ENCODE measurements around the gene ACO1. TPM values are rescaled to one million over a fixed set of nuclear protein-coding genes. Genes with fewer than 3 reads are reported as not detected.

ACO1 gene
- total RNA-seq, 4 donors from 2014 or later: 10.0 to 39.5 (median 24.9) TPM

DNA sequence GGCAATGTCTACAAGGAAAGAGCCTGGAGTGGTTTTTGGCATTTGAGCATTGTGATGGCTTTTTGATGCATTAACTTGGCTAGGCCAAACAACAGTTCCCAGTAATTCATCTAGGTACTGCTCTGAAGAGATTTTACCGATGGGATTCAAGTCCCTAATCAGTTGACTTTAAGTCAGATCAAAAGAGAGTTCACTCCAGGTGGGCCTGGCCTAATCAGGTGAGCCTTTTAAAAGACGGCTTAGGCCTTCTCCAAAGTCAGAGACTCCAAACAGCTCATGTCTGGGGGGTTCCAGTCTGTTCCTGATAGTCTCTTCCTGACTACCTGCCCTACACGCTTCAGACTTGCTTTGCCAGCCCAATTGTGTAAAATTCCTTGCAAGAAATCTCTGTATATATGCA is 87.9 kb downstream of the ACO1 start:
- H3K4me1 ChIP-seq: no peaks in the 10 kb centered on the region
- H3K9me3 ChIP-seq: no peaks in the 10 kb centered on the region
- no peak for DNase-seq
- intact Hi-C loops (cut with DNase I; ENCODE audit: low total_unique reads): no loop called here
- H3K4me3 ChIP-seq: no peak overlapping the region
- no peaks in the 10 kb centered on the region for H3K27me3 ChIP-seq
- TF ChIP-seq POLR2A (IDR thresholded peaks at IDR 0.05): no peak
- H3K36me3 ChIP-seq: no peaks in the 10 kb centered on the region
- H3K27ac ChIP-seq: no peak overlapping the region

DNA sequence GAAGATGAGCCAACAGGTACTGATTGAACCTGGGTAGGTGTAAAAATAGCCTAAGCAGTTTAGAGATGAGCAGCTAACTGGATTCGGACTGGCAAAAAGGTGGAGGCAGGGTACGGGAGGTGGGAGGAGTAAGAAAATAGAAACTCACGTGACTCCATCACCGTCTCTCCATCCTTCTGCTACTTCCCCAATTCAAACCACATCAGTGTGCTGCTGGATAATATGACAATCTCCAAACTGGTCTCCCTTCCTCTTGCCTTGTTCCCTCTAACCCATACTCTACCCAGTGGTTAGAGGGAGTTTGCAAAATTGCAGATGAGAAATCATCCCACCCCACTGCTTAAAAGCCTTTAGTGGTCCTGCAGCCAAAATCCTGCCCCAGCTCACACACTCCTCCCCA is 98.9 kb downstream of the ACO1 start:
- intact Hi-C loops (cut with DNase I; ENCODE audit: low total_unique reads): no loop called here
- no peaks in the 10 kb centered on the region for H3K36me3 ChIP-seq
- no peak overlapping the region for H3K27ac ChIP-seq
- H3K9me3 ChIP-seq: no peaks in the 10 kb centered on the region
- H3K27me3 ChIP-seq: no peaks in the 10 kb centered on the region
- no peak for DNase-seq
- TF ChIP-seq POLR2A (IDR thresholded peaks at IDR 0.05): no peak
- TF ChIP-seq, protein P1, sequence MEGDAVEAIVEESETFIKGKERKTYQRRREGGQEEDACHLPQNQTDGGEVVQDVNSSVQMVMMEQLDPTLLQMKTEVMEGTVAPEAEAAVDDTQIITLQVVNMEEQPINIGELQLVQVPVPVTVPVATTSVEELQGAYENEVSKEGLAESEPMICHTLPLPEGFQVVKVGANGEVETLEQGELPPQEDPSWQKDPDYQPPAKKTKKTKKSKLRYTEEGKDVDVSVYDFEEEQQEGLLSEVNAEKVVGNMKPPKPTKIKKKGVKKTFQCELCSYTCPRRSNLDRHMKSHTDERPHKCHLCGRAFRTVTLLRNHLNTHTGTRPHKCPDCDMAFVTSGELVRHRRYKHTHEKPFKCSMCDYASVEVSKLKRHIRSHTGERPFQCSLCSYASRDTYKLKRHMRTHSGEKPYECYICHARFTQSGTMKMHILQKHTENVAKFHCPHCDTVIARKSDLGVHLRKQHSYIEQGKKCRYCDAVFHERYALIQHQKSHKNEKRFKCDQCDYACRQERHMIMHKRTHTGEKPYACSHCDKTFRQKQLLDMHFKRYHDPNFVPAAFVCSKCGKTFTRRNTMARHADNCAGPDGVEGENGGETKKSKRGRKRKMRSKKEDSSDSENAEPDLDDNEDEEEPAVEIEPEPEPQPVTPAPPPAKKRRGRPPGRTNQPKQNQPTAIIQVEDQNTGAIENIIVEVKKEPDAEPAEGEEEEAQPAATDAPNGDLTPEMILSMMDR (IDR thresholded peaks at IDR 0.05): no peak
- no peak overlapping the region for H3K4me3 ChIP-seq
- H3K4me1 ChIP-seq: no peaks in the 10 kb centered on the region

DNA sequence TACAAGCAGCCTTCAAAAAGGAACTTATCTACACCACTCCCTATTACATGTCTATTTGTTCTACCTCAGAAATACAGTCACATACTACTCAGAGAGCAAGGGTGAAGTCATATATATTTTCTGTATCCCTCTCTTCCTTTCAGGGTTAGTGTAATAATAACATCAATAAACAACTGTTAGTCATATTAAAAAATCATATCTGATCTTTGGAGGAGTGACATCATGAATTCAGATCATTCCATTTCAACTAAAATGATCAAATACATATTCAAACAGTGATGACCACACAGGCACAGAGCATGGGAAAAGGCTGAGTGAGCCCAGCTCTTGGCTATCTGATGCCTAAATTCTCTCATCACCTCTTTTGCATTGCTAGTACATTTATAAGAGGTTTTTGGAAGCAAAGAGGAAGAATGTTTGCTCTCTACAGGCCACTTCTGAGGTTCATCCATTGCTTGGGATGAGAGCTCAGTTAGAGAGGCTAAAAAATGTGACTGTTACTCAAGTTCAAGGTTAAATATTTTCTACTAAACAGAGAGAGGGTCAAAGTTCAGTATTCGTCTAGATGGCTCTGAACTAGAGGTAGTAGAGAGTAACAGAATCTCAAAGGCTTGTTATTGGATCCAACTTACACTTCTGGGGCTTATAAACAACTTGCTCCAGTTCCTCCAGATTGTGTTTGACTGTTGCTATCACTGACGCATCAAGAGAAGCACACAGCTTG is 102.6 kb downstream of the ACO1 start:
- no peak for DNase-seq
- H3K27ac ChIP-seq: no peak overlapping the region
- no peak overlapping the region for H3K4me3 ChIP-seq
- no peaks in the 10 kb centered on the region for H3K9me3 ChIP-seq
- no peaks in the 10 kb centered on the region for H3K27me3 ChIP-seq
- no peaks in the 10 kb centered on the region for H3K4me1 ChIP-seq
- intact Hi-C loops (cut with DNase I; ENCODE audit: low total_unique reads): no loop called here
- no peak for TF ChIP-seq POLR2A (IDR thresholded peaks at IDR 0.05)
- TF ChIP-seq, protein P1 (IDR thresholded peaks at IDR 0.05): no peak
- no peaks in the 10 kb centered on the region for H3K36me3 ChIP-seq

DNA sequence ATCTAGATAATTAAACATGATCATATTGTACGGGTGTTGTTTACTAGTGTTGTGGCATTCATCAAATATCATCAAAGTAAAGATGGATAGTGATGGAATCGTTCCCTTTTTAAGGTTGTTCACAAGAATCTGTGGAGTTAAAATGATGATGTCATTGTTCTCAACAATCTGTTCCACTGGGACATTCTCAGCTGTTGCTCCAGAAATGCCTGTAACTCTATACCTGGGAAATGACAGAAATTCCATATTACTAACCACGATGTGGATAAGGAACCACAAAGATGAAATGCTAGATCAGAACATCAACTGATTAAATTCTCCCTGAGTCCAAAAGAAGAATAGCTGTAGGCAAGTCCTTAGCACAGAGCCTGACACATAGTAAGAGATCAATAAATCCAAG is 103.5 kb downstream of the ACO1 start:
- intact Hi-C loops (cut with DNase I; ENCODE audit: low total_unique reads): no loop called here
- Histone ChIP-seq H3K4me1 (no peaks in the 10 kb centered on the region), H3K9me3 (no peaks in the 10 kb centered on the region), H3K36me3 (no peaks in the 10 kb centered on the region), H3K27me3 (no peaks in the 10 kb centered on the region), H3K4me3 (no peak overlapping the region), H3K27ac (no peak overlapping the region)
- DNase-seq: no peak
- TF ChIP-seq, protein P1 (IDR thresholded peaks at IDR 0.05): no peak
- no peak for TF ChIP-seq POLR2A (IDR thresholded peaks at IDR 0.05)

DNA sequence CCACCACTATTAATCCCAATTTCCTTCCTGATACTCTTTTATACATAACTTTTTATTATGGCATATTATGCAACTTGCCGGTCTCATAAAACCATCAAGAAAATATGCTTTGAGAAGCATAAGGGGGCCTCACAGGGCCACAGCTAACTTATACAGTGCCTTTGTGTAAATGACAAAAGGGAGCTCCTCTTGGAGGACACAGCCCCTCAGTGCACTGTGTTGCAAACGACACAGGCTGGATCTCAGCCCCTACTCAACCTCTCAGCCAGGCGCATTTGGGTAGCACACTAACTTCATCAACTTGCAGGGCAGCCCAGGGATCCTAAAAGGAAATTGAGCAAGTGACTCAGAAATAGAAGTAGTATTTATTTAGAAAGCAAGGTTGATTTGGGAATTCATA is 106.2 kb downstream of the ACO1 start:
- Histone ChIP-seq H3K4me1 (no peaks in the 10 kb centered on the region), H3K27me3 (no peaks in the 10 kb centered on the region), H3K9me3 (no peaks in the 10 kb centered on the region), H3K27ac (no peak overlapping the region), H3K4me3 (no peak overlapping the region), H3K36me3 (no peaks in the 10 kb centered on the region)
- TF ChIP-seq, protein P1 (IDR thresholded peaks at IDR 0.05): no peak
- no peak for DNase-seq
- intact Hi-C loops (cut with DNase I; ENCODE audit: low total_unique reads): no loop called here

DNA sequence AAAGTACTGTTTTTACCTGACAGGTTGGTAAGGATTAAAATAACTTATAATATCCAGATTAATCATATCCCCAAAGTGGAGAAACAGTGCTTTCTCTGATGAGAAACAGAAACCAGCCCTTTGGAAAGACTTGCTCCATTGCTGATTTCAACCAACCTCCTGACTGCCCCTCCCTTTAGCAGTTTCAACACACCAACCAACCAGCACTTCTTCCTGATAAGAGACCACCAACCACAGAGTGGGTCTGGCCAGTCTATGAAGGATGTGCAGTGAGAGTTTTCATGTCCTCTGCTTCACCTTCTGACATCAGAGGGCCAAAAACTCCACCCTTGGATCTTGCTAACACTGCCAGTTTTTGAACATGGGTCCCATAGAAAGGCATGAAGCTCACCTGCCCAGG is 113.5 kb downstream of the ACO1 start:
- no peak for DNase-seq
- no peaks in the 10 kb centered on the region for H3K36me3 ChIP-seq
- intact Hi-C loops (cut with DNase I; ENCODE audit: low total_unique reads): no loop called here
- TF ChIP-seq POLR2A (IDR thresholded peaks at IDR 0.05): no peak
- TF ChIP-seq, protein P1 (IDR thresholded peaks at IDR 0.05): no peak
- H3K27me3 ChIP-seq: no peaks in the 10 kb centered on the region
- H3K4me3 ChIP-seq: no peak overlapping the region
- no peaks in the 10 kb centered on the region for H3K9me3 ChIP-seq
- no peak overlapping the region for H3K27ac ChIP-seq
- no peaks in the 10 kb centered on the region for H3K4me1 ChIP-seq
